Measurements from ENCODE around the gene CEP68. TPM values are rescaled to one million over a fixed set of nuclear protein-coding genes. Genes with fewer than 3 reads are reported as not detected.

The CEP68 gene
- polyA plus RNA-seq, 1 of the 3 experiments (the other 2 are of a cell fraction): 6.2 TPM

- TF ChIP-seq PBX3 (IDR thresholded peaks at IDR 0.05): no peak
- TF ChIP-seq EP300 (IDR thresholded peaks at IDR 0.05; ENCODE audit: borderline replicate concordance in 1 of 2, low read depth in 1 of 2, low read length in 1 of 2): no peak
- TF ChIP-seq CHD2 (IDR thresholded peaks at IDR 0.05; ENCODE audit: low read length, partially characterized antibody): no peak
- no peak for TF ChIP-seq JUND (IDR thresholded peaks at IDR 0.05)
- no peak for TF ChIP-seq ELF1 (IDR thresholded peaks at IDR 0.05)
- TF ChIP-seq RAD21 (IDR thresholded peaks at IDR 0.05; ENCODE audit: low read length): no peak
- no peak for TF ChIP-seq FOXM1 (IDR thresholded peaks at IDR 0.05; ENCODE audit: low read depth)
- TF ChIP-seq MXI1 (IDR thresholded peaks at IDR 0.05; ENCODE audit: low read depth, low read length): no peak
- TF ChIP-seq TAF1 (IDR thresholded peaks at IDR 0.05; ENCODE audit: borderline replicate concordance, low read depth, low read length): no peak
These were observed 34.0 kb upstream of the CEP68 start (continued) for GRCh38 chr2:65022189-65022588.

GRCh38 chr2:65023742-65024141 is 32.5 kb upstream of the CEP68 start:
- no peaks in the 10 kb centered on the region for H3K79me2 ChIP-seq (ENCODE audit: insufficient read depth)
- H3K9me2 ChIP-seq: no peaks in the 10 kb centered on the region
- TF ChIP-seq MEF2A (IDR thresholded peaks at IDR 0.05; ENCODE audit: borderline replicate concordance, low read depth) (no peak), RCOR1 (IDR thresholded peaks at IDR 0.05; ENCODE audit: low read length) (no peak), NRF1 (IDR thresholded peaks at IDR 0.05; ENCODE audit: low read depth, low read length) (no peak), FOXJ3 (CRISPR knock-in tag; IDR thresholded peaks at IDR 0.05) (no peak), RAD21 (IDR thresholded peaks at IDR 0.05; ENCODE audit: low read length) (no peak), MAX (IDR thresholded peaks at IDR 0.05; ENCODE audit: low read depth) (no peak), CHD2 (IDR thresholded peaks at IDR 0.05; ENCODE audit: low read length, partially characterized antibody) (no peak)
- H3K4me3 ChIP-seq (ENCODE audit: low read depth in 2 of 2, low read length in 1 of 2): no peak overlapping the region
- no peak overlapping the region for H3K27ac ChIP-seq (ENCODE audit: low read depth in 2 of 2, low read length in 1 of 2)
- H3K4me2 ChIP-seq: no peak overlapping the region
- no peaks in the 10 kb centered on the region for H4K20me1 ChIP-seq (ENCODE audit: insufficient read depth)
- CTCF ChIA-PET: interaction anchor here (0.8 to 2.1 kb wide), 2 partner anchors 9 to 106 kb away, joined by 3 to 8 read pairs; no protein-coding TSS in a partner anchor
- 94% methylated on average over 8 of the region's 8 CpGs for WGBS (ENCODE audit: low lambda C conversion rate)
- no peak overlapping the region for H3K9ac ChIP-seq
- H3K9me3 ChIP-seq: no peaks in the 10 kb centered on the region
- no peak overlapping the region for H2AFZ ChIP-seq (ENCODE audit: low read depth)
- POLR2A ChIA-PET: no interaction called here
- H3K27me3 ChIP-seq (ENCODE audit: insufficient read depth): no peaks in the 10 kb centered on the region
- peaks cover 0 to 9% of the 10 kb centered on the region in 2 experiments for H3K36me3 ChIP-seq (replicated peaks in 1 of 2; ENCODE audit: control insufficient read depth in 1 of 2, insufficient read depth in 2 of 2, low read length in 1 of 2)
- DNase-seq: no peak
- H3F3A ChIP-seq (replicated peaks; ENCODE audit: insufficient read depth): no peaks in the 10 kb centered on the region
- peaks cover 0 to 18% of the 10 kb centered on the region in 2 experiments; a peak in 1 of 4 replicates for H3K4me1 ChIP-seq (ENCODE audit: control insufficient read depth in 1 of 2, insufficient read depth in 2 of 2, low read depth in 1 of 2, low read length in 1 of 2)

GRCh38 chr2:65024149-65024829 is 31.9 kb upstream of the CEP68 start:
- Histone ChIP-seq H3K36me3 (replicated peaks in 1 of 2; ENCODE audit: control insufficient read depth in 1 of 2, insufficient read depth in 2 of 2, low read length in 1 of 2) (peaks cover 0 to 4% of the 10 kb centered on the region in 2 experiments), H2AFZ (ENCODE audit: low read depth) (no peak overlapping the region), H3K27ac (ENCODE audit: low read depth in 2 of 2, low read length in 1 of 2) (no peak overlapping the region), H3K4me1 (ENCODE audit: control insufficient read depth in 1 of 2, insufficient read depth in 2 of 2, low read depth in 1 of 2, low read length in 1 of 2) (peaks cover 0 to 17% of the 10 kb centered on the region in 2 experiments; a peak in 1 of 4 replicates), H3K4me2 (no peak overlapping the region), H3K9me3 (no peaks in the 10 kb centered on the region), H3K4me3 (ENCODE audit: low read depth in 2 of 2, low read length in 1 of 2) (no peak overlapping the region), H4K20me1 (ENCODE audit: insufficient read depth) (no peaks in the 10 kb centered on the region), H3K27me3 (ENCODE audit: insufficient read depth) (no peaks in the 10 kb centered on the region), H3K79me2 (ENCODE audit: insufficient read depth) (no peaks in the 10 kb centered on the region), H3F3A (replicated peaks; ENCODE audit: insufficient read depth) (no peaks in the 10 kb centered on the region), H3K9me2 (no peaks in the 10 kb centered on the region), H3K9ac (no peak overlapping the region)
- WGBS (ENCODE audit: low lambda C conversion rate): 84% methylated on average over 7 of the region's 7 CpGs
- TF ChIP-seq FOSL2 (IDR thresholded peaks at IDR 0.05; ENCODE audit: borderline replicate concordance, low read depth): peak; percentile 42; the same call in 1 of the 2 replicates
- no peak for TF ChIP-seq RAD21 (IDR thresholded peaks at IDR 0.05; ENCODE audit: low read length)
- TF ChIP-seq JUND (IDR thresholded peaks at IDR 0.05): 0 out of 2 replicates have a peak, but pooled peaks have one; percentile 10
- POLR2A ChIA-PET: no interaction called here
- no peak for DNase-seq
- CTCF ChIA-PET: interaction anchor here (0.8 to 2.1 kb wide), 2 partner anchors 9 to 107 kb away, joined by 3 to 8 read pairs; no protein-coding TSS in a partner anchor
